ENCODE results near the gene NISCH. TPM values are rescaled to one million over a fixed set of nuclear protein-coding genes. Genes with fewer than 3 reads are reported as not detected.
A peak's percentile ranks its signal among the peaks of the same experiment; 100 is the strongest.

The NISCH gene
- total and polyA plus RNA-seq, 9 donors, result 73.6 to 142 (median 97.4) TPM

GRCh38 chr3:52515192-52515591, 59.8 kb downstream of the NISCH start:
- intact Hi-C loops (cut with DNase I), result no loop called here
- DNase-seq, result no peak
- no peaks in the 10 kb centered on the region for H3K36me3 ChIP-seq
- H3K9me3 ChIP-seq, result no peaks in the 10 kb centered on the region
- WGBS, 3 donors, result 55 to 62% (median 61%) methylated on average over 6 of the region's 6 CpGs
- H3K4me1 ChIP-seq (ENCODE audit: insufficient read depth), result peaks cover 7% of the 10 kb centered on the region
- H3K27me3 ChIP-seq, result no peaks in the 10 kb centered on the region
- H3K4me3 ChIP-seq, result no peak overlapping the region
- TF ChIP-seq POLR2A (IDR thresholded peaks at IDR 0.05), result no peak
- TF ChIP-seq EP300 (IDR thresholded peaks at IDR 0.05), result no peak
- TF ChIP-seq, protein P1, sequence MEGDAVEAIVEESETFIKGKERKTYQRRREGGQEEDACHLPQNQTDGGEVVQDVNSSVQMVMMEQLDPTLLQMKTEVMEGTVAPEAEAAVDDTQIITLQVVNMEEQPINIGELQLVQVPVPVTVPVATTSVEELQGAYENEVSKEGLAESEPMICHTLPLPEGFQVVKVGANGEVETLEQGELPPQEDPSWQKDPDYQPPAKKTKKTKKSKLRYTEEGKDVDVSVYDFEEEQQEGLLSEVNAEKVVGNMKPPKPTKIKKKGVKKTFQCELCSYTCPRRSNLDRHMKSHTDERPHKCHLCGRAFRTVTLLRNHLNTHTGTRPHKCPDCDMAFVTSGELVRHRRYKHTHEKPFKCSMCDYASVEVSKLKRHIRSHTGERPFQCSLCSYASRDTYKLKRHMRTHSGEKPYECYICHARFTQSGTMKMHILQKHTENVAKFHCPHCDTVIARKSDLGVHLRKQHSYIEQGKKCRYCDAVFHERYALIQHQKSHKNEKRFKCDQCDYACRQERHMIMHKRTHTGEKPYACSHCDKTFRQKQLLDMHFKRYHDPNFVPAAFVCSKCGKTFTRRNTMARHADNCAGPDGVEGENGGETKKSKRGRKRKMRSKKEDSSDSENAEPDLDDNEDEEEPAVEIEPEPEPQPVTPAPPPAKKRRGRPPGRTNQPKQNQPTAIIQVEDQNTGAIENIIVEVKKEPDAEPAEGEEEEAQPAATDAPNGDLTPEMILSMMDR (IDR thresholded peaks at IDR 0.05), result no peak
- H3K27ac ChIP-seq, result no peak overlapping the region

DNA sequence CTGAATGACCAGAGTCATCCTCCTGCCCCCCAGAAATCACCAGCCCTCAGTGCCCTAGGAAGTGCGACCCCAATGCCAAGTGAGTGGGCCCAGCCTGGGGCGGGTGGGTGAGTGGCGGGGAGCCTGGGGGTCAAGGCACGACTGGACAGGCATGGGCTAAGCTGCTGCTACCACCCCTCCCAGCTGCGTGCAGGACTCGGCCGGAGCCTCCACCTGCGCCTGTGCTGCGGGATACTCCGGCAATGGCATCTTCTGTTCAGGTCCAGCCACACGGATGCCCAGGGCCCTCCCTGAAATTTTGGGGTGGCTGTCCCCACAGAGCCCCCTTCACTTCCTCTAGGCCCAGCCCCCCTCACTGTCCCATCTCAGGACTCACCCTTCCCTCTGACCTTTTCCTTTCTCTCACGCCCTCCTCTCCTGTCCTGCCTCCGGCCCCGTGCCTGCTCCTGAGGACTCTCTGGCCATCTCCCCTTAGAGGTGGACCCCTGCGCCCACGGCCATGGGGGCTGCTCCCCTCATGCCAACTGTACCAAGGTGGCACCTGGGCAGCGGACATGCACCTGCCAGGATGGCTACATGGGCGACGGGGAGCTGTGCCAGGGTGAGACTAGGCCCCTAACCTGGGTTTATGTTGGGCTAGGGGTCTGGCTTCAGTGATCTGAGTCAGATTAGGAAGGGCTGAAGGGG, 61.2 kb downstream of the NISCH start:
- WGBS, 3 donors, result 92 to 97% (median 93%) methylated on average over 16 to 19 of the region's 19 CpGs
- no peaks in the 10 kb centered on the region for H3K9me3 ChIP-seq
- intact Hi-C loops (cut with DNase I), result no loop called here
- peaks cover 7% of the 10 kb centered on the region for H3K4me1 ChIP-seq (ENCODE audit: insufficient read depth)
- H3K36me3 ChIP-seq, result no peaks in the 10 kb centered on the region
- TF ChIP-seq EP300 (IDR thresholded peaks at IDR 0.05) (no peak), POLR2A (IDR thresholded peaks at IDR 0.05) (no peak)
- TF ChIP-seq, protein P1 (IDR thresholded peaks at IDR 0.05), result no peak
- H3K4me3 ChIP-seq, result no peak overlapping the region
- no peak overlapping the region for H3K27ac ChIP-seq
- no peak for DNase-seq
- no peaks in the 10 kb centered on the region for H3K27me3 ChIP-seq

DNA sequence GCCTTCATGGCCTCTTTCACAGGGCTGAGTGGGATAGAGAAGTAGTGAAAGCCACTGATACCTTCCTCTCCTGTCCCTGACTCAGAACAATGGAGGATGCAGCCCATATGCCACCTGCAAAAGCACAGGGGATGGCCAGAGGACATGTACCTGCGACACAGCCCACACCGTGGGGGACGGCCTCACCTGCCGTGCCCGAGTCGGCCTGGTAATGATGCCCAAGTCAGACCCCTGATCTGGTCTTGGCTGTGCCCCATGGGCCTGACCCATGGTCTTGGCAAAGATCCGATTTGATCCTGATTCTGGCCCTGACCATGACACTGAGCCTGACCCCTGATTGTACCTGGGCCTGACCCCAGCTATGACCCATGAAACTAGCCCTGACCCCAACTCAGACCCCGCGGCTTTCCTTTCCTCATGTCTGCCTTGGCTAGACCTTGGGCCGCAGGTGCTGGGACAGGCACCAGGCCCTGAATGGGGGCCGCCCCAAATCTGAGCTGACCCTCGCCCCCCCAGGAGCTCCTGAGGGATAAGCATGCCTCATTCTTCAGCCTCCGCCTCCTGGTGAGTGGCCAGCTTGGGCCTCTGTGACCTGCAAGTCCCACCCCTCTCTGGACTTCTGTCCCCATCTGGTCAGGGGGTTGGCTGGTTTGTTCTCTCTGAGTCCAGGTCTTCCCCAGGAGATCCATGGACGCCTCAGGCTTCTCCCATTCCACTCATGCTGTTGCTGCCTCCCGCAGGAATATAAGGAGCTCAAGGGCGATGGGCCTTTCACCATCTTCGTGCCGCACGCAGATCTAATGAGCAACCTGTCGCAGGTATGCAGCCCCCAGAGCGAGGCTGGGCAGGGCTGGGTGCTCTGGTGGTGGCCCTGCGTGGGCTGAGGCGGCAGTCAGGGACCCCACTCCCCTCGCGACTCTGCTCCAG, 62.7 kb downstream of the NISCH start:
- H3K4me3 ChIP-seq, result peak overlapping the region; percentile 32
- H3K4me1 ChIP-seq (ENCODE audit: insufficient read depth), result peaks cover 7% of the 10 kb centered on the region
- no peak overlapping the region for H3K27ac ChIP-seq
- 65 to 78% (median 72%) methylated on average over 23 to 25 of the region's 25 CpGs for WGBS, 3 donors
- no peaks in the 10 kb centered on the region for H3K9me3 ChIP-seq
- no peaks in the 10 kb centered on the region for H3K36me3 ChIP-seq
- TF ChIP-seq EP300 (IDR thresholded peaks at IDR 0.05) (no peak), POLR2A (IDR thresholded peaks at IDR 0.05) (no peak)
- TF ChIP-seq, protein P1 (IDR thresholded peaks at IDR 0.05), result no peak
- intact Hi-C loops (cut with DNase I), result no loop called here
- DNase-seq, result no peak
- no peaks in the 10 kb centered on the region for H3K27me3 ChIP-seq

GRCh38 chr3:52518723-52519444, 63.5 kb downstream of the NISCH start:
- Histone ChIP-seq H3K27ac (no peak overlapping the region), H3K9me3 (no peaks in the 10 kb centered on the region), H3K4me1 (ENCODE audit: insufficient read depth) (peaks cover 7% of the 10 kb centered on the region), H3K4me3 (peak overlapping the region; percentile 32), H3K27me3 (no peaks in the 10 kb centered on the region), H3K36me3 (no peaks in the 10 kb centered on the region)
- WGBS, 3 donors, result 28 to 56% (median 31%) methylated on average over 31 to 50 of the region's 50 CpGs
- peak in 4 of 5 donors; percentile 50 to 71 (median 60) for DNase-seq
- intact Hi-C loops (cut with DNase I), result no loop called here
- TF ChIP-seq, protein P1 (IDR thresholded peaks at IDR 0.05), result no peak
- TF ChIP-seq POLR2A (IDR thresholded peaks at IDR 0.05) (no peak), EP300 (IDR thresholded peaks at IDR 0.05) (no peak)

Measured in ovary (tissue), 9 donors.